Dedifferentiated amniotic fluid mesenchymal stem cell (primary cell): Measurements from ENCODE around the gene CIITA.

Experiments
- DNase-seq: peaks from one replicate; pipeline ENCODE4 v3.0.0-alpha.2; 2016; ENCODE audit errors: extremely low spot score

The CIITA gene

DNA sequence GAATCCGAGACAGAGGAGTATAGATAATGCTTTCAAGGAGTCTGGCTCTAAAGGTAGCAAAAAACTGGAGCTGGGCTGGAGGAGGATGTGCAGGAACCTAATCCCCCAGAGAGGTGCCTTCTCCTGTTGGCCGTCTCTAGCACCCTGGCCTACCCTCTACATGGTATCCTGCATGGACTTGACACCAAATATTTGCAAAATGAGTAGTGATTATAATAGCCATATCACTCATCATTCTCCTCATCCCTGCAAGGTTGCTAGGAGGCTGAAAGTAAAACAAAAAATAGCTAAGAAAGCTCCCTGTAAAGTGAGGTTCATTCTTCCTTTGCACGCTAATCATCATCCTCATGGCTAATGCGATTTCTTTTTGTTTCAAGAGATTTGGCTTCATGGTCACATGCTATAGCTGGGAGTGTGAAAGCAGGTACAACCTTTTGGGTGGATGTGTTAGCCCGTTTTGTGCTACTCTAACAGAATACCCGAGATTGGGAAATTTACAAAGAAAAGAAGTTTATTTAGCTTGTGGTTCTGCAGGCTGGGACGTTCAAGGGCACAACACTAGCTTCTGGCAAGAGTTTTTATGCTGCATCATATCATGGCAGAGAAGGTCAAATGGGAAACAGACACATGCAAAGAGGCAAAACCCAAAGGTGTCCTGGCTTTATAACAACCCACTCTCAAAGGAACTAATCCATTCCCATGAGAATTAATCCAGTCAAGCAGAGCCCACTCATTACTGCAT, 27.1 kb upstream of the CIITA start:
- no peak for DNase-seq

DNA sequence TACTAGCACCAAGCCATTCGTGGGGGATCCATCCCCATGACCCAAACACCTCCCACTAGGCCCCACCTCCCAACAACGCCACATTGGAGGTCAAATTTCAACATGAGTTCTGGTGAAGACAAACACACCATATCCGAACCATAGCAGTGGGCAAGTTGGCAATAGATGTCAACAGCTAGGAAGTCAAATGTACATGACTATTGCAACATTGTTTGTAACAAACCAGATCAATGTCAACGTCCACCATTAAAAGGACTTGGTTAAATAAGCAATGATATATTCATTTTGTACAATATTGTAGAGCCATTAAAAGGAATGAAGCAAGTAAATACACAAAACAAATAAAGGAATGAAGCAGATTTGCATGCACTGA, 26.5 kb upstream of the CIITA start:
- DNase-seq: no peak

DNA sequence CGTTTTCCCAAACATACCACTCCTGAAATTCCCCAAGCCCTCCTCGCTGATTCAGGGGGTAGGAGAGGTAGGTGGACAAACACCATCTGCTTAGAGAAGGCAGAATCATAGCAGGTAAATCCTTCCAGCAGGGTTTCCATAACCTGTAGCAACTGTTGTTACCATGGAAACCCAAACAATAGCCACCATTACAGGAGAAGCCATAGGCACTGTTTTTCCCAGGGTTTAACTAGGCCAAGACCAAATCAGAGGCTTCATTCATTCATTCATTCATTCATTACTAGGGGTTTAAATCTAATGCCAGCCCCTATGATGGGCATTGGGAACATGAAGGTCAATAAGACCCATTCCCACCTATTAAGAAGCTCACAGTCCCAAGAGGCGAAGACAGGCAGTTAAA, 25.5 kb upstream of the CIITA start:
- DNase-seq: no peak

GRCh38 chr16:10852286-10852685, 24.7 kb upstream of the CIITA start:
- no peak for DNase-seq

- DNase-seq: no peak
These were observed 24.1 kb upstream of the CIITA start for GRCh38 chr16:10852948-10853347.

- DNase-seq: no peak
These were observed 21.0 kb upstream of the CIITA start for GRCh38 chr16:10856042-10856441.

DNA sequence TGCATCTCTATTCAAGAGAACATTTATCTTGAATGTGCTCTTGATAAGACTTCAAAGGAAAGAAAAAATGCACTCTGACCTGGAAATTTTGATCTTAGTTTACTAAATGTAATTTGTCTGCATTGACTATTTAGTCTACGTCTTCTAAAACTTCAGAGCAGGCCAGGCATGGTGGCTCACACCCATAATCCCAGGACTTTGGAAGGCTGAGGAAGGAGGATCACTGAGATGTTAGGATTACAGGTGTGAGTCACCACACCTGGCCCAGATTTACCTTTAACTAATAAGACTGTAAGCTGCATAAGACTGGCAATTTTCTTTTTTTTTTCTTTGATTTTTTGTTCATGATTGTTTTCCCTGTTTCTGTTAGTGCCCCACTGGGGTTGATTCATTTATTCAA, 18.8 kb upstream of the CIITA start:
- no peak for DNase-seq

GRCh38 chr16:10859020-10859419, 18.0 kb upstream of the CIITA start:
- DNase-seq: no peak

GRCh38 chr16:10859658-10860057, 17.3 kb upstream of the CIITA start:
- no peak for DNase-seq

DNA sequence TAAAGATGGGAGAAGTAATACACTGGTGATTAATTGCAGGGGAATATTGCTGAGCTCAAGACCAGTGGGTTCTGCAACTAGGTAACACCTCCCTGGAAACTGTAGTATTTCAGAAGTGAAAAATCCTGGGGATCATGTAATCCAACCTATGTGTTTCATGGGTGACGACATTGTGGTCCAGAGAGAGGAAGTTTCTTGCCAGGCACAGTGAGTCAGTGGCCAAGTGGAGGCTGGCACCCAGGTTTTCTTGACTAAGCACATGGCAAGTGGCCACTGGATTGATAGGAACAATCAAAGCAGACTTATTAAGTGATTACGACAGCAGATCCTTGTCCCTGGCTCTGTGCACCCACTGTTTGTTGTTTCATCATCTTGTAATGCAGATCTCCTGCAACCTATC, 14.6 kb upstream of the CIITA start:
- DNase-seq: no peak

GRCh38 chr16:10865991-10866966, 10.7 kb upstream of the CIITA start:
- no peak for DNase-seq

DNA sequence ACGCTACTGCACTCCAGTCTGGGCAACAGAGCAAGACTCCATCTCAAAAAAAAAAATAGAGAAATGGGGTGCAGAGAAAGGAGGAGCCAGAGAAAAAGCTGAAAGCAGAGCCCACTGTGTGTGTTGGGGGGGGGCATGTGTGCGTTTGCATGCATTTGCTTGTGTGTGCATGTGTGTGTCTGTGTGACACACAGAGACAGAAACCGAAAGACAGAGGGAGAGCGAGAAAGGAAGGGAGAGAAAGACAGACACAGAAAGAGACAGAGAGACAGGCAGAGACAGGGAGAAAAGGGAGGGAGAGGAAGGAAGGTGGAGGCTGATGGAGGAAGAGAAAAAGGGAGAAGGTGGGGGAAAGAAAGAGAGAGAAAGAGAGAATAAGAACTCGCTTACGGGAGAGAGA, 9.8 kb upstream of the CIITA start:
- DNase-seq: no peak

GRCh38 chr16:10868104-10868595, 8.9 kb upstream of the CIITA start:
- no peak for DNase-seq

- DNase-seq: no peak
These were observed 8.2 kb upstream of the CIITA start for GRCh38 chr16:10868596-10869469.

GRCh38 chr16:10870137-10870776, 6.7 kb upstream of the CIITA start:
- no peak for DNase-seq

DNA sequence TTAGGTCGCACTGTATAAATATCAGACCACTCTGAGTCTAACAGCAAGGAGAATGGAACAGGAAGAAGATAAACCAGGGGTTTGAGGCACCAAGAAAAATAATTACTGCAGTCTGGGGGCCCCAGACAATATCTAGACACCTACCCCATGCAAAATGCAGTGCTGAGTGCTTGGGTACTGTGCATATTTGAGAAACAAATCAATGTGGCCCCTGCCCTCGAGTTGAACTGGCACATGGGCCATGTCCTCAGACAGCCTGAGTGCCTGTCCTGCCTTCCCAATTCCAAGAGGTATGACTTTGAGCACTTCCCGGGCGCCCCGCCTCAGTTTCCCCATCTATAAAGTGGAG, 6.2 kb upstream of the CIITA start:
- no peak for DNase-seq

- peak; percentile 28 for DNase-seq
These were observed 5.6 kb upstream of the CIITA start for GRCh38 chr16:10871157-10871991.

GRCh38 chr16:10876315-10876714, 687 bp upstream of the CIITA start:
- no peak for DNase-seq

DNA sequence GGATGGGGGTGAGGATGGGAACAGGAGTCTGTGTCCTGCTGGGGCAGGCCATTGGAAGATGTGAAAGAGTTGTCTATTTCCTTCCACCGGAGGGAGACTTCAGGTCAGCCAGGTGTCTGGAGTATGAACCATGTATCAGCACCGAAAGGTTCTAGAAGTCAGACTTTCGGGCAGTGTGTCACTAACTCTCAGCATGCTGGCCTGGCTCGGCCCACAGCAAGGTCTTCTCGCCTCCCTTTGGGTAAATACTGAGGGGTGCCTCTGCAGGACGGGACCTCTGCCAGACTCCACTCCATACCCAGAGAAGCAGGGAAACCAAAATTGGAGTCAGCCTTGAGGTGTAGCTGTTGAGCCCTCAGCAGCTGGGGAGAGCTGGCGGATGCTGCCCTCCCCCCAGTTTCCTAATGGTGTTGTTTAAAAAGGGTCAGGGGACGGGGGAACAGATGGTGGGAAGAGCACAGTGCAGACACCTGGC, 507 bp downstream of the CIITA start:
- no peak for DNase-seq

- no peak for DNase-seq
These were observed 1.3 kb downstream of the CIITA start for GRCh38 chr16:10878328-10878643.
